ENCODE measurements around the gene AKAP13.

AKAP13 gene

DNA sequence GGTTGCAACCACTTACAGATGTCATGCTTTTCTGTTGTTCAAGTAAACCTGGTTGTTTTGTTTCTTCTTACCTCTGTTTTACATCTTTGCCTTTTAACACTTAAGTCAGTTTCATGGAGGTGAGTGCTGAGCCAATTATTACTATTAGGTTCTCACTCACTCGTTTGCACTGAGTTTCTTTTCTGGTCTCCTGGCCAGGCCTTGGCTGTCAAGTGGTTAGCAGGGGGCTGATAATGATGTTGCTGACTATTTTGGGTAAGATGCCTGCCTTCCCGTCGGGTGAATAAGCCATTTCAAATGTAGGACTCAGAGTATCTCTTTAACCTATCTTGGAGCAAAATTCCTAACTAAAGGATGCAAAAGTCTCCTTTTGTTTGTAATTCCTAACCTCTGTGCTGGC, 335.9 kb downstream of the AKAP13 start:
- no peaks in the 10 kb centered on the region for H3K9me3 Mint-ChIP-seq
- H3K36me3 Mint-ChIP-seq = peaks cover 48% of the 10 kb centered on the region
- ATAC-seq (ENCODE audit: low read depth) (no peak), DNase-seq (ENCODE audit: low spot score in 2 of 2) (no peak)
- no peaks in the 10 kb centered on the region for H3K27me3 Mint-ChIP-seq
- no peak overlapping the region for H3K4me3 Mint-ChIP-seq
- peaks cover 36% of the 10 kb centered on the region for H3K4me1 Mint-ChIP-seq
- peak overlapping the region; percentile 91 for H3K27ac Mint-ChIP-seq

DNA sequence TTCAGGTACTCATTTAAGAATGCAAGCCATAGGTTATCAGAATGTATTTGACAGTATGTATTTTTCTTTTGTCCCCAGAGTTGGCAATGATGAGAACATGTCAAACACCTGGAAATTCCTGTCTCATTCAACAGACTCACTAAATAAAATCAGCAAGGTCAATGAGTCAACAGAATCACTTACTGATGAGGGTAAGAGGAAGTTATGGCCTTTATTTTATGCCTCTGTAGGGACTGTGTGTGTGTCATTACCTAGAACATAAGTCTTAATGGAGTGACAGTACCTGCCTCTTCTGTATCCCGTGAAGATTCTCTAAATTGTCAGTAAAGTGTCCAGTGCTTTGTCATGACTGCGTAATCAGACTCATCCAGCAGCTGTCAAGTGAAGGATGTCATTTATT, 336.8 kb downstream of the AKAP13 start:
- no peaks in the 10 kb centered on the region for H3K9me3 Mint-ChIP-seq
- DNase-seq (ENCODE audit: low spot score in 2 of 2) = no peak
- peaks cover 35% of the 10 kb centered on the region for H3K4me1 Mint-ChIP-seq
- peaks cover 49% of the 10 kb centered on the region for H3K36me3 Mint-ChIP-seq
- no peaks in the 10 kb centered on the region for H3K27me3 Mint-ChIP-seq
- ATAC-seq (ENCODE audit: low read depth) = no peak
- H3K4me3 Mint-ChIP-seq = no peak overlapping the region
- H3K27ac Mint-ChIP-seq = peak overlapping the region; percentile 91

DNA sequence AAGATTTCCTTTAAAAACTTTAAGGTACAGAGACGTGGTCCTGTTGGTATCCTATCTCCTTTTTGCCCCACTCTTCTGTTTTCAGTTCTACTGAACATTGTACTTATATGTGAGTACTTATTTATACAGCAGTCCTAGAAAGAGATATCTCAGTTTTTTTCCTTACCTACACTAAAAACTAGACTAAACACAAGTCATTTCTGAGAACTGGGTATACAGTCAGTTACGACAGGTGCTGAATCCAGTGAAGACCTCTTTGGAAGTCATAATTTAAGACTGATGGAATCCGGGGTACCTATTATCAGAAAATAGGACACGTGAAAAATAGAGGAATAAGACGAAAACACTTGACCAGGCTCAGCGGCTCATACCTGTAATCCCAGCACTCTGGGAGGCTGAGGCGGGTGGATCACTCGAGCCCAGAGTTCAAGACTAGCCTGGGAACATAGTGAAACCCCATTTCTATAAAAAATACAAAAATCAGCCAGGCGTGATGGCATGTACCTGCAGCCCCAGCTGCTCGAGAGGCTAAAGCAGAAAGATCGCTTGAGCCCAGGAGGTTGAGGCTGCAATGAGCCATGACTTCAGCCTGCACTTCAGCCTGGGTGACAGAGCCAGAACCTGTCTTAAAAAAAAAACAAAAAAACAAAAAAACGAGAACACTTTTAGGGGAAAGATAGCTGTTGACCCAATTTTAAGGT, 338.0 kb downstream of the AKAP13 start:
- no peaks in the 10 kb centered on the region for H3K27me3 Mint-ChIP-seq
- peak; percentile 82 for ATAC-seq (ENCODE audit: low read depth)
- H3K36me3 Mint-ChIP-seq = peaks cover 51% of the 10 kb centered on the region
- H3K27ac Mint-ChIP-seq = peak overlapping the region; percentile 91
- H3K9me3 Mint-ChIP-seq = no peaks in the 10 kb centered on the region
- H3K4me1 Mint-ChIP-seq = peaks cover 31% of the 10 kb centered on the region
- DNase-seq (ENCODE audit: low spot score in 2 of 2) = no peak
- peak overlapping the region; percentile 21 for H3K4me3 Mint-ChIP-seq

DNA sequence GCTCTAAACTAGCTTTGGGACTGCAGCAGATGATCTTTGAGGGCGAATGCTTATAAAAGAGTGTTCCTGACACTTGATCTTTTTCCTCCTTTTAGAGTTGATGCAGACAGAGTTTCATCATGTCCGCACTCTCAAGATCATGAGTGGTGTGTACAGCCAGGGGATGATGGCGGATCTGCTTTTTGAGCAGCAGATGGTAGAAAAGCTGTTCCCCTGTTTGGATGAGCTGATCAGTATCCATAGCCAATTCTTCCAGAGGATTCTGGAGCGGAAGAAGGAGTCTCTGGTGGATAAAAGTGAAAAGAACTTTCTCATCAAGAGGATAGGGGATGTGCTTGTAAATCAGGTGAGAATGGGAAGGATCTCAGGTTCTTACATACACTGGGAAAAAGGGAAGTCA, 338.6 kb downstream of the AKAP13 start:
- ATAC-seq (ENCODE audit: low read depth) = no peak
- Mint-ChIP-seq H3K27ac (peak overlapping the region; percentile 91), H3K4me3 (no peak overlapping the region), H3K4me1 (peaks cover 31% of the 10 kb centered on the region), H3K27me3 (no peaks in the 10 kb centered on the region), H3K9me3 (no peaks in the 10 kb centered on the region), H3K36me3 (peaks cover 49% of the 10 kb centered on the region)
- DNase-seq (ENCODE audit: low spot score in 2 of 2) = no peak

DNA sequence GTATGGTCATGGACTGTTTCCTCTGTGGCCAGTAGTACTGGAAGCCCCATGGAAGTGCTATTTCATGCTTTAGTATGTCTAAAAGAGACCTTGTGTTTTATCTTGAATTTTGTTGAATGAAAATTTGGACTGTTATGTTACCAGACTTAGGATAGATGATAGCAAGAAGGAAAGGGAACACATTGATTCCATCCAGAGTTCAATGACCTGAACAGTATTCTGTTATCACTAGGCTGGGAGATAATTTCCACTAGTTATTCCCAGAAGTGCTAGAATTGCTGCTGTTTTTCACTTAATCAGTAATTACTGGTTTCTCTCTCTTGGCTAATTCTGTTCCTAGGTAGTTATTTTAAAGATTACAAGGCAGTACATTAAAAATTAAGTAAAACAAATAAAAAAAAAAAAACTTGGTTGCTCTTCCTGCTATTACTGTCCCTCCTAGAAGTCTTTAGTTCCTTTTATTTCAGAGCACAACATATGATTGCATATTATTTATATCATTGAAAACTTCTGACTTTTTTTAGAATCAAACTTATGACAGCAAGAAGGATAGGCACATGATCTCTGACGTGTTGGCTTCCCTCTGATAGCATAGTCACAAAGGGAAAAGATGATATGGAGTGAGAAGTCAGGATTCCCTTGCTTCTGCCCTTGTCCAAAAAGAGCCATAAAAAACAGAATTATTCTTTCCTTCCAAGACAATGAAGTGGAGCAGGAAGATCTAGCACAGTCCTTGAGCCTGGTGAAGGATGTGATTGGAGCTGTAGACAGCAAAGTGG, 342.2 kb downstream of the AKAP13 start:
- H3K27me3 Mint-ChIP-seq = no peaks in the 10 kb centered on the region
- DNase-seq (ENCODE audit: low spot score in 2 of 2) (no peak), ATAC-seq (ENCODE audit: low read depth) (no peak)
- no peaks in the 10 kb centered on the region for H3K9me3 Mint-ChIP-seq
- peaks cover 52% of the 10 kb centered on the region for H3K36me3 Mint-ChIP-seq
- H3K4me3 Mint-ChIP-seq = no peak overlapping the region
- peak overlapping the region; percentile 42 for H3K27ac Mint-ChIP-seq
- peaks cover 22% of the 10 kb centered on the region for H3K4me1 Mint-ChIP-seq

DNA sequence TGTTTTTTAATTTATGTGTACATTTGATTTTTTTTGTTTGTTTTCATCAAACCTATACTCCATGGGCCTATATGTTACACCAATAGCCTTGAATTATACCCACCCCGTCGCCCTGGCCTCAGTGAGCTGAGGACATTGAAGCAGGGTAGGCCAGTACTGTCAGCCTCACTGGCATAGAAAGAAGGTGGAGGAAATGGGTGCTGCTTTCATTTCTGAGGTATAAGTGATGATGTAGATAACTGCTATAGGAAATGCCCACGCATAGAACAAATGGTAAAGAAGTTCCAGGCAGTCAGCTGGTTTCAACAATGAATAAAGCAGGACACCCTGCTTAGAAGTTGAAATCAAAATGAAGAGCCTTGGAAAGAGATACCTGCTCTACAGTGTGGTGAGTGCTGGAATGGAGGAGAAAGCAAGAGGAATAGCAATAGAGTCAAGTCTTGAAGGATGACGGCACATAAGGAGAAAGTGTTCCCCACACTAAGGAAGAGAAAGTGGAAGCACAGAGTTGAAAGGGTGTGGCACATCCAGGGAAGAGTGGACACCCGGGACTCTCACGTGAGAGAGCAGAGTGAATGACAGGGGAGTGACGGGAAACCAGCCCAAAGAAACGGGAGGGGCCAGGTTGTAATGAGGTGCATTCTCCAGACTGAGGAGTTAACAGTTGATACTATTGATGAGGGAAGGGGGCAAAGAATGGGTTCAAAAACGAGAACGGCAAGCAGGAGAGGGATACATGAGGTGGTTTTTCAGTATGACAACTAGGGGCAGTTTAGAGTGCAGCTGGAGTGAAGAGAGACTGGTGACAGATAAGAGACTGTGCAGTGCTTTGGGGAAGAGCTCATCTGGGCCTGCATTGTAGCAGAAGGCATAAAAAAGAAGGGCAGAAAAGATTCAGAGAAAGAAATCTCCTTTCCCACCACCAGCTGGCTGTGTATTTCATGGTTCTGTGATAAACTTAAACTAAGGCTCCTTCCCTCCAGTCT, 343.9 kb downstream of the AKAP13 start:
- Mint-ChIP-seq H3K9me3 (no peaks in the 10 kb centered on the region), H3K27ac (peak overlapping the region; percentile 74), H3K36me3 (peaks cover 44% of the 10 kb centered on the region), H3K4me1 (peaks cover 11% of the 10 kb centered on the region), H3K27me3 (no peaks in the 10 kb centered on the region), H3K4me3 (no peak overlapping the region)
- ATAC-seq (ENCODE audit: low read depth) = no peak
- no peak for DNase-seq (ENCODE audit: low spot score in 2 of 2)

DNA sequence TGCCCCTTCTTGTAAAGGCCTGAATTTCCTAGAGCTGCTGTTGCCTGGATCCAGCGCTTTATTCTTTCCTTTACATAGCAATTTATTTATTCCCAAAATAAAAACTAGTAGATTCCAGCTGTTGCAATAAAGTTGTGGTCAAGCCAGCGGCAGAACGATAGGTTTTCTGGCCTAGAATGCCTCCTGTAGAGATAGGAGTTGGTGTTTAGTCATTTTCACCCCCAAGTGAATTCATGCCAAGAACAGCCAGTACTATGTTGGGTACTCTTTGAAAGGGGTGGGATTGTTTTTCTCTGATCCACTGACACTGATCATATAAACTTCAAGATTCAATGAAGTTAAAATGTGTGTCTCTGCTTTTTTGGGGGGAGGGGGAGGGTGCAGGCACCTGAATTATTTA, 344.6 kb downstream of the AKAP13 start:
- Mint-ChIP-seq H3K36me3 (peaks cover 46% of the 10 kb centered on the region), H3K4me3 (no peak overlapping the region), H3K4me1 (peaks cover 14% of the 10 kb centered on the region), H3K27me3 (no peaks in the 10 kb centered on the region), H3K27ac (peak overlapping the region; percentile 74), H3K9me3 (no peaks in the 10 kb centered on the region)
- ATAC-seq (ENCODE audit: low read depth) (no peak), DNase-seq (ENCODE audit: low spot score in 2 of 2) (no peak)

DNA sequence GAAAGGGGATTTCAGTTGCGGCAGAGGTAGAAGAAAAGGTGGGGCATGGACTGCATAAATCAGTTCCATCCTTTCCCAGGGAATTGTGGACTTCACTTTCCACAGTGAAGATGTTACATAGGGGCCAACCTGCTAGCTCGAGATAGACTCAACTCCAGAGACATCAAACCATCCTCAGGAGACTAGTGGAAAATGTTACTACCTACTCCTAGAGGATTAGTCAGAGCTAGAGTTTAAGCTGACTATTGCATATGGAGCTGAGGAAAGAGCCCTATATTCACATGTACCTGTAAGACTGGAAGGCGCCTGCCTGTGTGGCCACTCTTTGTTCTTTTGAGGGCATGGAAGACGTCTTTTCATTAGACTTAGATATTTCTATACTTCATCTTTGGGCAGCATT, 345.2 kb downstream of the AKAP13 start:
- ATAC-seq (ENCODE audit: low read depth) = no peak
- Mint-ChIP-seq H3K27ac (peak overlapping the region; percentile 58), H3K36me3 (peaks cover 47% of the 10 kb centered on the region), H3K9me3 (no peaks in the 10 kb centered on the region), H3K4me1 (peaks cover 15% of the 10 kb centered on the region), H3K4me3 (no peak overlapping the region), H3K27me3 (no peaks in the 10 kb centered on the region)
- no peak for DNase-seq (ENCODE audit: low spot score in 2 of 2)

DNA sequence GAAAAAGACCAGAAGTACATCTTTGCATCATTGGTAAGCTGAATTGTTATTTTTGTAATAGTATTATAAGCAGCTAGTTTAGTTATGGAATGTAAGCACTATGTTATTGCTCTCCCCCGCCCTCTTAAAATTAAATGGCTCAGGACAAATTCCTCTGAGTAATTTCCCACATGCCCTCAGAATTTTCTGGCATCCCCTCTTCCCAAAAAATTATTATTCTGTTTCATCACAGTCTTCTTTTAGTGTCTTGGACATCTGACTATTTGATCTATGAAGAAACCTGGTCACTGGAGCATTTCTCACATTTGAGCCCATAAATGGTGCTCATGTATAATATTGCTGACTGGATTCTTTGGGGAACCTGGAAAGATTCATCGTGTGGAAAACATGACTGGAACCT, 346.1 kb downstream of the AKAP13 start:
- ATAC-seq (ENCODE audit: low read depth) = no peak
- Mint-ChIP-seq H3K9me3 (no peaks in the 10 kb centered on the region), H3K27me3 (no peaks in the 10 kb centered on the region), H3K36me3 (peaks cover 42% of the 10 kb centered on the region), H3K4me1 (peaks cover 10% of the 10 kb centered on the region), H3K4me3 (no peak overlapping the region), H3K27ac (peak overlapping the region; percentile 58)
- no peak for DNase-seq (ENCODE audit: low spot score in 2 of 2)

DNA sequence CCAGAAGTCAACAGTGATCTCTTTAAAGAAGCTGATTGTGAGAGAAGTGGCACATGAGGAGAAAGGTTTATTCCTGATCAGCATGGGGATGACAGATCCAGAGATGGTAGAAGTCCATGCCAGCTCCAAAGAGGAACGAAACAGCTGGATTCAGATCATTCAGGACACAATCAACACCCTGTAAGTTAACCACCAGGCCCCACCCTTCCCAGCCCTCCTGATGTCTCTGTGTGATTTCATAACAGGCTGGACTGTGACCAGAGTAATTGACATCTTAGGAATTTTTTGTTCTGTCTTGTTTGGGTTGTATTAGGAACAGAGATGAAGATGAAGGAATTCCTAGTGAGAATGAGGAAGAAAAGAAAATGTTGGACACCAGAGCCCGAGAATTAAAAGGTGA, 346.7 kb downstream of the AKAP13 start:
- DNase-seq (ENCODE audit: low spot score in 2 of 2) (no peak), ATAC-seq (ENCODE audit: low read depth) (no peak)
- Mint-ChIP-seq H3K27ac (peak overlapping the region; percentile 58), H3K9me3 (no peaks in the 10 kb centered on the region), H3K27me3 (no peaks in the 10 kb centered on the region), H3K4me1 (peaks cover 10% of the 10 kb centered on the region), H3K36me3 (peaks cover 42% of the 10 kb centered on the region), H3K4me3 (no peak overlapping the region)

DNA sequence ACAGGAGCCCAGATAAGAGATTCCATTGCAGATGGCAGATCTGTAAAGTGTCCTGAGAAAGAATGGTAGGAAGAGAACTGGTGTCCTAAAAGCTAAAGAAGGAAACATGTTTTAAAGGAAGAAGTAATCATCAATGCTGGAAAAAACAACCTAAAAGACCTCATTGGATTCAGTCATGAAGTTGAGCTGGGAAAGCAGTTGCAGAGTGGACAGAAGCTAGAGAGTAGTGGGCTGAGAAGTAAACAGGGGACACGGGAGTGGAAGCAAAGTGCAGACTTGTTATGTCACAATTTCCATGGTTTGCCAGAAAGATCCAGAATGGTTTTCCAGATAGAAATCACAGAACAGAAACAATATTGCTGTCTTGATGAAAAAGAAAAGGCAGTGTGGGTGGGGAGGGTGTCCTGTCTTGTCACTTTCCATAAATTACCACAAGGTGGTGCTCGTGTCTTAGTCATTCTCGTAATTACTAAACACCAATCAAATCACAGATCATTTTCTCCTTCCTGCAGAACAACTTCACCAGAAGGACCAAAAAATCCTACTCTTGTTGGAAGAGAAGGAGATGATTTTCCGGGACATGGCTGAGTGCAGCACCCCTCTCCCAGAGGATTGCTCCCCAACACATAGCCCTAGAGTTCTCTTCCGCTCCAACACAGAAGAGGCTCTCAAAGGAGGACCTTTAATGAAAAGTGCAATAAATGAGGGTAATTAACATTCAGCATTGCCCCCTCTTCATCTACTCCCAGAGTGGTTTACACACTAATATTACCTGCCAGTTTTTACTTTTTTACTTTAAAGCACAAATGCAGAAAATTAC, 349.8 kb downstream of the AKAP13 start:
- peak; percentile 35 to 45 for DNase-seq (ENCODE audit: low spot score in 2 of 2)
- Mint-ChIP-seq H3K4me1 (peaks cover 4% of the 10 kb centered on the region), H3K27me3 (no peaks in the 10 kb centered on the region), H3K9me3 (peaks cover 8% of the 10 kb centered on the region), H3K36me3 (peaks cover 48% of the 10 kb centered on the region), H3K4me3 (no peak overlapping the region), H3K27ac (peak overlapping the region; percentile 51)
- peak; percentile 87 for ATAC-seq (ENCODE audit: low read depth)

DNA sequence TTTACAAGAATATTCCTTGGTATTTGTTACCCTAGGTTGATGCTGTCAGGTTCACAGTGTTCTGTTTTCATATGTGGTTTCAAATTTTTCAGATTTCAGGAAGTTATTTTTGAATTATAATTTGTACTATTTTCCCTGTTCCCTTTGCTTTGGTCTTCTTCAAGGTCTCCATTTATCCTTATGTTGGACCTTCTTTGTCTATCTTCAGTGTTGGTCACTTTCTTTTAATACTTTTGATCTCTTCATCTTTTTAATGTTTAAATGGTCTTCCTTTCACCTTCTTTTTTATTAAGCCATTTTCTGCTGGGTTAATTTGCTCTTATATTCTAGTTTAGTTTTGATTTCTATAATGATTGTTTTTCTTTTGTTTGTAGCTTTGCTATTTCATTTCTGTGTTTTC, 353.0 kb downstream of the AKAP13 start:
- no peak overlapping the region for H3K4me3 Mint-ChIP-seq
- H3K4me1 Mint-ChIP-seq = peaks cover 4% of the 10 kb centered on the region
- no peak for DNase-seq (ENCODE audit: low spot score in 2 of 2)
- peaks cover 8% of the 10 kb centered on the region for H3K9me3 Mint-ChIP-seq
- peaks cover 44% of the 10 kb centered on the region for H3K36me3 Mint-ChIP-seq
- no peaks in the 10 kb centered on the region for H3K27me3 Mint-ChIP-seq
- ATAC-seq (ENCODE audit: low read depth) = no peak
- peak overlapping the region; percentile 36 for H3K27ac Mint-ChIP-seq

DNA sequence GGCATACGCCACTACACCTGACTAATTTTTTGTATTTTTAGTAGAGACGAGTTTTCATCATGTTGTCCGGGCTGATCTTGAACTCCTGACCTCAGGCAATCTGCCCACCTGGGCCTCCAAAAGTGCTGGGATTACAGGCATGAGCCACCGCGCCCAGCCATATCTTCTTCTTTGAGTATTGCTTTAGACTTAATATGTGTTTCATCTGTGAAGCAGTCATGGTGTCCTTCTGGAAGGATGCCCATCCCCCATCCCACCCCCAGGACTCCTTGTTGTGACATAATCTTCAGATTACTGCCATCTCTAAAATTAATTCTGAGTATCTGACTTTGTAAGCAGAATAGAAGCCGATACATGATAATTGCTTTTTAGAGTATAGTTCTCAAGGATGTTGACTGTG, 356.7 kb downstream of the AKAP13 start:
- no peak for ATAC-seq (ENCODE audit: low read depth)
- no peak overlapping the region for H3K27ac Mint-ChIP-seq
- no peaks in the 10 kb centered on the region for H3K27me3 Mint-ChIP-seq
- no peaks in the 10 kb centered on the region for H3K4me1 Mint-ChIP-seq
- H3K4me3 Mint-ChIP-seq = no peak overlapping the region
- peaks cover 8% of the 10 kb centered on the region for H3K9me3 Mint-ChIP-seq
- no peak for DNase-seq (ENCODE audit: low spot score in 2 of 2)
- H3K36me3 Mint-ChIP-seq = peaks cover 45% of the 10 kb centered on the region

Data from memory B cell (primary cell).